DMS114 treated with DMSO at 0.1 percent for 48 hours (cell line): ENCODE results near the gene CLSTN2.

Experiments used
- DNase-seq: peaks from one replicate; lab custom pipeline; 2025; ENCODE audit not compliant: unreplicated experiment; lab: John Stamatoyannopoulos, UW

CLSTN2 gene

DNA sequence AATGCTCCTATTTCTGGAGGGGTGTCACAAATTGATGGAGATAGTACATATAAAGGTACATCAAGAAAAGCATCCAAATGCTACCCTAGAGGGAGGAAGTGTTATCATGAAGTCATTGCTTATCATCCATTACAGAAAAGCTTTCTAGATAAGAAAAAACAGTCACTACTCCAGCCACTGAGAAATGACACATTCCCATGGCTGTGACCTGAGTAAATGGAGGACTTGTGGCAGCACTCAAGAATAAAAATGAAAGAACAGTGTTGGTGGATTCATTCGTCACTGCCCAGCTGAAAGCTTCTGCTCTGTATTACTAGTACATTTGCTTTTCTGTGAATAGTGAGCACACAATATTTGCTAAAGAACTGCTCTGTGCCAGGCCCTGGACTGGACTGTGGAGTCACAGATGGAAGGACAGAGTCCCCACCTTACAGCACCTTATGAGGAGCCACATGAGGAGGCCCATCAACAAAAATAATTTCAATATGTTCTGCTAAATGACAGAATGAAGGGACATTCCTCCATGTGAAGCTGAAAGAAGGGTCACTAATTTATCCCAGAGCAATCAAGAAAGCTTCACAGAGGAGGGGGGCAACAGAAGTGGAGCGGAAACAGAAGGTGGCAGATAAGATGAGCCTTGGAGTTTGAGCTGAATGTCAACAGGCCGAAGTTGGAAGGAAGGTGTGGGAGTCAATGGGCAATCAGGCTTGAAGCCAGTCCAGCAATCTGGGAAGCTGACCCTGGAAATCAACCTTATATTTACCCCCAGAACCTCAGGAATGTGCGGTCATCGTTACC, 399.3 kb downstream of the CLSTN2 start:
- no peak for DNase-seq

DNA sequence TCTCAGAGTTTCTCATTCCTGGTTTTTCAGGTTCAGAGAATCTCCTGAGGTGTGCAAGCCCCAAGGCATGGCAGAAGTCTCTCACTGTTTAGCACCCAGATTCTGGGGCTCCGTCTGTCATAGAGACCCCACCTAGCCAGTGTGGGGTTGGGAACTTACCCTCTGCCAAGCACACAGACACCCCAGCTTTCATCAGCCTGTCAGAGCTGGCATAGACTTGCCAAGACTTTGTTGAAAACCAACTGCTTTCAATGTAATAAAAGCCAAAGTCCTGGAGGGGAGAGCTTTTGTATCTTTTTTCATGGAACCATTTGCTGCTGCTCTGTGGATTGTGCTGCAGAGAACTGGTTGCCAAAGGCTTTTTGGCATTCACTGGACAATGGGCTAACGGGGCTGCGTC, 401.5 kb downstream of the CLSTN2 start:
- DNase-seq: no peak

GRCh38 chr3:140338916-140339315, 403.9 kb downstream of the CLSTN2 start:
- no peak for DNase-seq

DNA sequence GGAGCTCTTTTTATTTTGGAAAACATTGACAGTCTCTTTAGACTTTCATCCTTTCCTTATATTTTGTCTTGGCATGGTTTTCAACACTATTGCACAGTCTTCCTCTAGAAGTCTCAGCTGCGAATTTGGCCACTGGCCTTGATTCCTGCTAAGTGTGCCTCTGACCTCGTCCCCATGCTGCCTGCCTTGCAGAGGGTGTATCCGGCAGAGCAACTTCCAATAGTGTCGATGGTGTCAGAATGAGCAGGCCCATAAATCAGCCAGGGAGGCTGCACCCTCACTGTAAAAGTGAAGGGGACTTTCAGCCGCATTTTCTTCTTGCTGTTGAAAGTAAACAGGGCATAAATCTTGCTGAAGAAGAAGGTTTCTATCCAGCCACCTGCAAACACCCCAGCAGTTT, 406.2 kb downstream of the CLSTN2 start:
- DNase-seq: no peak

DNA sequence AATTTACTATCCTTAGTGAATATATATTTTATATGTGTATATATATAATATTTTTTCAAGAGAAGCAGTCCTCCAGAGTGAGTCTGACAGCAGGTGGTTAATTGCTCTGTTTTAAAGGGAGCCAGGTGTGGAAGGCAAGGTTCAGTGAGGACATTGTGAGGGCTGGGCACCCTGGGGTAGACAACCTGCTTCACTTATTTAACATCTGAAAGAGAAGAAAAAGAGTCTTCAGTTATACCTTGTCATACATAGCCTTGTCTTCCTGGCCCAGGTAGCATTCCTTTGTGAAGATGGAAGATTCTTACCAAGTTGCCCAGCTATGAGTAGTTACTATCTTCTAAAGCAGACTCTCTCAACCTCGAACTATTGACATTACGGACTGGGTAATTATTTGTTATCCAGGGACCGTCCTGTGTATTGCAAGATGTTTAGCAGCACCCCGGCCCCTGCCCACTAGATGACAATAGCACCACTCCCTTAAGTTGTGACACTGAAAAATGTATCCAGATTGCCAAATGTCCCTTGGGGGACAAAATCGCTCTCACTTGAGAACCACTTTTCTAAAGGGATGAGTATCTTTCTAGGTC, 406.9 kb downstream of the CLSTN2 start:
- DNase-seq: no peak

DNA sequence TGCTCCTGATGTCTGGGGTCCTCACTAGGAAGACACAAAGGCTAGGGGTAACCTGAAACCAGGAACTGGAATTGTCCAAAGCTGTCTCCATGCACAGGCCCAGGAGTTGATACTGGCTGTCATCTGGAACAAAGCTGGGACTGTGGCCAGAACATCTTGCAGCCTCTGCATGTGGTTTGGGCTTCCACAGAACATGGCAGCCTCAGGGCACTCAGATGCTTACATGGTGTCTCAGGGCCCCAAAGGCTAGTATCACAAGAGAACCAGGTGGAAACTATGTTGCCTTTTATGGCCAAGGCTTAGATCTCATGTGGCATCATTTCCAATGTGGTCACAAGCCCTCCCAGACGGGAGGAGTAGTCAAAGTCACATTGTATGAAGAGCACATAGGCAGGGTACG, 407.7 kb downstream of the CLSTN2 start:
- DNase-seq: no peak

- DNase-seq: no peak
These were observed 408.5 kb downstream of the CLSTN2 start for GRCh38 chr3:140343211-140344081.

- DNase-seq: no peak
These were observed 409.1 kb downstream of the CLSTN2 start for GRCh38 chr3:140344082-140344454.

DNA sequence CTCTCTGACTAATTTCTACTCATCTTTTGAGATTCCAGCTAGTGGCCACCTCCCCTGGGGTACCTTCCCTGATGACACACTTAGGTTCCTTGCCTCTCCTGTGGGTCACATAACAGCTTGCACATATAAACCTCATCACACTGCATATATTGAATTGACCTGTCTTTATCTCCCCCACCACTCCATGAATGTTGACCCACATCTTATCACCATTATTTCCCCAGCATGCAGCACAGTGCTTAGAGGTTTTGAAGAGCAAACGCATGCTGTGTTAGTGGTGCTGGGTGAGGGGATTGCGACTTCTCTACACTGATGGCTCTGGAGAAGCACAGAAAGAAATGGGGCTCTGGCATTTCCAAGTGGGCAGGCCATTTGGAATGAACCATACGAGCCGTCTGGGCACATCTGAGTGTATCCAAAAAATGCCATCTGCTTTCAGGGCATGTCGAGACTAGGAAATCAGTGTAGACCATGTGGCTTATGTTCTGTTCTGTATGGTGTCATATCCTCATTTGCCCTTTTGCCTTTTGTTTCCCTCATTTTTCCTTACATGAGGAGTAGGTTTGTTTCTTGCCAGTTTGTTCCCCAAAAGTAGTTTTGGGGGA, 409.7 kb downstream of the CLSTN2 start:
- DNase-seq: no peak

- no peak for DNase-seq
These were observed 412.2 kb downstream of the CLSTN2 start for GRCh38 chr3:140347151-140347550.

- no peak for DNase-seq
These were observed 415.0 kb downstream of the CLSTN2 start for GRCh38 chr3:140349938-140350337.

- no peak for DNase-seq
These were observed 416.5 kb downstream of the CLSTN2 start for GRCh38 chr3:140351466-140351865.

DNA sequence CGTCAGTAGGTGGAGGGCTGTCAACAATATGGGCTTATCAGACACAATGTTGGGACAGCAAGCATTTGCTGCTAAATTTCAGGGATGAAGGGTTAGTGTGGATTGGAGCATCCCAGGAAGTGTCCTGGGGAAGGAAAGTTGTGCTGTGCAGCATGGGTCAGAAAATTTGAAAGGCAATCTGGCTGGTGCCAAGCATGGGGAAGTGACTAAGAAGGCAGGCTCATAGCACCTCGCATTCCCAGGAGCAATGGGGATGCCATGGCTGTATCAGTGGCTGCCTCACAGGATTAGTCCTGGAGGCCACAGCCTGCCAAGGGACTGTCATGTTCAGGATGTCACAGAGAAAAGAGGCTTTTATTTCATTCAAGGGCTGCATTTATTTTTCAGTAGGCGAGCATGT, 420.5 kb downstream of the CLSTN2 start:
- no peak for DNase-seq

DNA sequence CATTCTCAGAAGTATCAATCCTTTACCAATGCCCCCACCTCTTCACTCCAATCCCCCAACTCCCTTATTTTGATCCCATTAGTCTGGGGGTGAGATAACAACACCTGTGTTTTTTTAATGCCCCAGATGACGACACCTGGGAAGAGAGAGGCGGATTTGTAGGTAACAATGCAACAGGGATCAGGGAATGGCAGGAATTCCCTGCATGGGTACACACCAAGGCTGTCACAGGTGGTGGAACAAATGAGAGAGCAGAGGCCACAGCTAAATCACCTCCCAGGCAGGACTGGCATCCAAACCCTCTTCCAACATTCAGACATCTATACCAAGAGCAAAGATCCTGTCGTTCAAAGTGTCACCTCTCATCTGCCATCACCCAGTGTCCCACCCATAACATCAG, 423.7 kb downstream of the CLSTN2 start:
- DNase-seq: no peak

GRCh38 chr3:140359233-140359995, 424.4 kb downstream of the CLSTN2 start:
- DNase-seq: no peak

DNA sequence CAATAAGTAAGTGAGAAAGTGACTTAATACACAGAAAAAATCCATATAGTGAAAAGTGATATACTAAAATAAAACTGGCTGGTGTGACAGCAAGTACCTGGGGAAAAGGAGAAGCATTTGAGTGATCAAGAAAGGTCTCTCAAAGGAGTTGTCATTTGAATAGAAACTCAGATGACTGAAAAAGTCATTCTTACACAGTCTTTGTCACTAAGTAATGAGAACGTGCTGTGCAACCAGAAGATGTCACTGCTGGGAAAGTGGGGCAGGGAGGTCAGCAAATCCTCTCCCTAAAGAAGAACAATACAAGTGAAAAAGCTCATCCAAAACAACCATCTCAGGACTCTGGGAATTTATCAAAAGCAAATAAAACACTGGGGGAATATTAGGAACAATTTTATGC, 425.3 kb downstream of the CLSTN2 start:
- DNase-seq: no peak

- DNase-seq: no peak
These were observed 428.8 kb downstream of the CLSTN2 start for GRCh38 chr3:140363801-140364200.

- no peak for DNase-seq
These were observed 431.1 kb downstream of the CLSTN2 start for GRCh38 chr3:140365872-140366697.

GRCh38 chr3:140368223-140368811, 433.3 kb downstream of the CLSTN2 start:
- no peak for DNase-seq

- no peak for DNase-seq
These were observed 435.7 kb downstream of the CLSTN2 start for GRCh38 chr3:140370686-140371085.
